ENCODE results near the gene CDH23.

Gene CDH23

DNA sequence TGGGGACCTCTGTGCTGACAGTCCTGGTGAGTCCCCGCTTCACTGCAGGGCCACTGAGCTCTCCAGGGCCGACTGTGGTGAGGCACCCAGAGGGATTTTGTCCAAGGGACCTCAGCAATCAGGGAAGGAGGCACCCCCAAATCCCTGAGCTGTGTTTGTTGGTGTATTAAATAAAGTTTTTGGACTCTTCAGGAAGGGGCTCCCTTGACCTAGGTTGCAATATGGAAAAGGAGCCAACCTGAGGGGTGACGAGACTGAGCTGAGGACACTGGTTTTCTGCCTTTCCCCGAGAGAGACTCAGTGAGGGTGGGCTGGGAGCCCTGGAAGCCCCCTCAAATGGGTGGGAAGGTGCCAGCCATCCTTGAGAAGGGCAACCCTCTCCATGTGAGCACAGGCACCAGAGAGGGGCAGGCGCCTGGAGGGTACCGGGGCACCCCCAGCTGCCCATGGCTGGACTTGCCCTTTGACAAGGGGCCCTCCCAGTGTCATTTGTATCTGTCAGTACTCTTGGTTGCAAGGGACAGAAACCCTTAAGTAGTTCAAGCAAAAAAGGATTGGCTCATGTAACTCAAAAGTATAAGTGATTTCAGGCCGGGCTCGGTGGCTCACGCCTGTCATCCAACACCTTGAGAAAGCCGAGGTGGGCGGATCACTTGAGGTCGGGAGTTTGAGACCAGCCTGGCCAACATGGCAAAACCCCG, 250.0 kb downstream of the CDH23 start:
- DNase-seq: no peak

DNA sequence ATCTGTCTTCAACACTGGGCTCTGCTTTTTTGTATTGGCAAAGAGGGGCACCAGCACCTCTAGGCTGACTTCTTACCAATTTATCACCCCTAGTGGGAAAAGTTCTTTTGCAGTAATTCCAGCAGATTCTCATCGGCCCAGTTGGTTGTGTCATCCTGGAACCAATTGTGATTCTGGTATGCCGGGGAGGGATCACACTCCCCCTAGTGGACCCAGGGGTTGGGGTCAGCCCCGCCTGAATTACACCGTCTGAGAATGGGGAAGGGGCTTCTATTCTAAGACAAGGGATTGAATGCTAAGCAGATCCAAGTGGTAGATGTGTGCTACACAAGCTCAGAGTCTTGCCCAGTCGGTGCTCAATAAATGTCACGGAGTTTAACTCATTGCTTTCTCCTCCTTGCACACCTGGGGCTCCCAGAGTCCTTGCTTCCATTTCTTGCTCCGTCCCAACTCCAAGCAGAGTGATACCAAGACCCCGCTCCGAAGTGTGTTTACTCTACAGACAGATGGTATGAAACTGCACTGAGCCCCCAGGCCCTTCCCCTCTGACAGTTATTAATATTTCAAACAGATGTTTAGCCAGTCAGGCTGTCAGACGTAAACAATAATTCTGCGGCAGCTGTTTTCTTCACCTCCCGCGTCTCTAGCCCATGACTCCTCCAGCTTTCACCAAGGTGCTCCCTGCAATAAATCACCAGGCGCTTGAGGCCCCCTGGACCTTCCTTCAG, 251.0 kb downstream of the CDH23 start:
- no peak for DNase-seq

DNA sequence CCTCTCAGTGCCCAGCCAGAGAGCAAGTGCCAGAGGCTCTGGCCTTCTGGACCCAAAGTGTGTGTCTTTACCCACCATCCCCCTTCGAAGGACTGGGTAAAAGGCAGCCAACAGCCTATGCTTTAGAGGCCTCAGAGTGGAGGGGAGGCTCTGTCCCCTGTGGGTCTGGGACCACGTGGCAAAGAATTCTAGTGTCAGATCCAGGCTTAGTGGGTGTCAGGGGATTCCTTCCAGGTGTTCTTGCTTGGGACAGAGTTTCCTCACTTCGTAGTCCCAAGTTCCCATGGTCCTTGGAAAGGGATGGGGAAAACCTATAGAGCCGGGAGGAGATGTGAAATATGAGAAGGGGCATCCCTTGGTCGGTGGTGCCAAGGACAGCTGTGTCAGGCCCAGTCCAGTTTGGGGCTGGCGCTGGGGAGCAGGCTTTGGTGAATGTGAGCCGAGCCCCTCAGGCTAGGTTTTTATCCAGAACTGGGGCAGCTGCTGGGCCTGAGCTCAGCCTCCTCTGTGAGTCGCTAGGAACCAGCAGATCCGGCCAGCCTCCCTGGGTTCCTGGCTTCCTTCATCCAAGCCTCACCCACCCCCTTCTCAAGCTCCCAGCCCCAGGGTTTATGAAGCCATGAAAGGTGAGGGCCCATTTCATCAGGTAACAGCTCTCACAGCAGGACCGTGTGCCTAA, 251.7 kb downstream of the CDH23 start:
- DNase-seq: no peak

DNA sequence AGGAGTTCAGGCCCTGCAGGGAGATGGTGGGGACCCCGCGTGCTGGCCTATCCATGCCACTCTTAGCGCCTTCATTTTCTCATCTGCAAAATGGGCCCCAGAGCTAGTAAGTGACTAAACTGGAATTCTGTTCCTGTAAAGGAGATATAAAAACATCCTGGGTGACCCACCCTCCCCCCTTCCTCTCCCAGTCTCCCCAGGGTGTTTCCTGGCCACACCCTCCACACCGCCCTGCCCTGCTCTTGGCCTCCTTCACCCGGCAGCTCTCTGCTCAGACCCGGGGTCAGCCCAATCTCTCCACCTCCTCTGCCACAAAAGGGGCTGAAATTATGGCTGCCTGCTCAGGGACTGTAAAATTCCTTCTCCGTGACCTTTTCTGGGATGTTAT, 252.2 kb downstream of the CDH23 start:
- DNase-seq: no peak

DNA sequence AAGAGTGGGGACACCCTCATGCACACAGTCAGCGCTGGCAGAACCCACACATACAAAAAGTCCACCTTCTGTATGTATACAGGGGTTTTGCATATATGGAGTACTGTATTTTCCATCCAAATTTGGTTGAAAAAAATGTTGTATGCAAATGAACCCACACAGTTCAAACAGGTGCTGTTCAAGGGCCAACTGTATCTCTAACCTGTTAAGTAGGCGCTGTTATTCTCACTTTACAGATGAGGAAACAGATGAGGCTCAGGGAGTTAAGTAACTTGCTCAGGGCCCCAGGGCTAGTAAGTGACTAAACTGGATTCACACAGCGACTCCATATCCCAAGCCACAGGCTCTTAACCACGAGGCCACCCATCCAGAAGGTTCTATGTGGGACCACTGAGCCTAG, 252.9 kb downstream of the CDH23 start:
- DNase-seq: no peak

DNA sequence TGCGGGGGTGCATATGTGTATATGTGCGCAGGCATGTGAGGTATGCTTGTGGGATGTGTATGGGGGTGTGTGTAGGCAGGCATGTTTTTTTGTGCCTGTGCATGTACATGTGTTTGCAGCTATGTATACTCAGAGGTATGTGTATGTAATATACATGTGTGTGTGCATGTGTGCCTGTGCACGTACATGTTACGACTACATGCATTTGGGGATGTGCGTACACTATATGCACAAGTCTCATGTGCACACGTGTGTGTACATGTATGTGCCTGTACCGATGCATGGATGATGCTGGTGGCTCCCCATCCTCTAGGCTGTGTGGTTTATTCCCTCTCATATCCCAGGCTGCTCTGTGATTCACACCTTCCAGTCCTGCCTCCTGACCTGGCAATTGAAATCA, 253.7 kb downstream of the CDH23 start:
- DNase-seq: no peak

DNA sequence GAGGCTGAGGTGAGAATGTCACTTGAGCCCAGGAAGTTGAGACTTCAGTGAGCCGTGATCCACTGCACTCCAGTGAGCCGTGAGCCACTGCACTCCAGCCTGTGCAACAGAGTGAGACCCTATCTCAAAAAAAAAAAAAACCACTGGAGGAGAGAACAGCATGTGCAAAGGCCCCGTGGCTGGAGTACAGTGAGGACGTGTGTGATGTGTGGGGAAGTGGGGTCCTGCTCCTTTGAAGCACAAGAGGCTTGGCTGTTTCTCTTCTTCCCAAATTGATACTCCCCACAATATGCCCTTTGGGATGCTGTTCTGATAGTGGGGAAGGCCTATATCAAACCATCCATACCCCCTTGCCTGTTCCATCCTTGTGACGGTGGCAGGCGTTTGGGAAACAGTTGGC, 254.7 kb downstream of the CDH23 start:
- no peak for DNase-seq

DNA sequence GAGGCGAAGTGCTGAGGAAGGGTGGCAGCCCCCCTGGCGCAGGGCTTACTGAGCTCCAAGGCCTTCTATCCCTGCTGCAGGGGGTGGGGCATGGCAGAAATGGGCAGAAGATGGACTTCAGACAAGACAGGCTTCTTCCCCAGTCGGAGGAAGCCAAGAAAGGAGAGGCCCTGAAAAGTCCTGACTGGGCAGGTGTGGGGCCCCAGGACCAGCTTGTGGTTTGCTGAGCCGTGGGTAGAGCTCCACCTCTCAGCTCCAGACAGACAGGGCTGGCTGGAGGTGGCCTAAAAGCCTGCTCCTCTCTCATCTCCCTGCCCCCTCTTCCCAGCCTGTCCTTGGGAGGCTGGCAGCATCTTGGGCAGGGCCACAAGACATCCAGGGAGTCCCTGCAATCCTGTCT, 255.2 kb downstream of the CDH23 start:
- DNase-seq: no peak

DNA sequence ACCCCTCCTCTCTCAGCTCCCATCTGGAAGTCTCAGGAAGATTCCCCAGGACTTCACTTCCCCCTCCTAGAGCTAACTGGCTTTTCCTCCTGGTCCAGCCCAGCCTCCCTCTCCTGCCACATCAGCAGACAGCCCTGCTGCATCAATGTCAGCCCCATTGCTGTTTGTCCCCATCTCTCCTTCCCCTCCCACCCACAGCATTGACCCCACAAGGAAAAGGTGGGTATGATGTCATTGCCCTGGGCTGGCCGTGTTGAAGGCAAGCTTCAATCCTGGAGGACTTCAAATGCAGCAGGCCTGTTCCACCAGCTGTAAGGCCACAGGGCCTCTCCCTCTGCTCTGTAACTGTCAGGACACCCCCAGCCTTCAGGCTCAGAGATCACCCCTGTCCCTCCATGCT, 256.3 kb downstream of the CDH23 start:
- DNase-seq: no peak

DNA sequence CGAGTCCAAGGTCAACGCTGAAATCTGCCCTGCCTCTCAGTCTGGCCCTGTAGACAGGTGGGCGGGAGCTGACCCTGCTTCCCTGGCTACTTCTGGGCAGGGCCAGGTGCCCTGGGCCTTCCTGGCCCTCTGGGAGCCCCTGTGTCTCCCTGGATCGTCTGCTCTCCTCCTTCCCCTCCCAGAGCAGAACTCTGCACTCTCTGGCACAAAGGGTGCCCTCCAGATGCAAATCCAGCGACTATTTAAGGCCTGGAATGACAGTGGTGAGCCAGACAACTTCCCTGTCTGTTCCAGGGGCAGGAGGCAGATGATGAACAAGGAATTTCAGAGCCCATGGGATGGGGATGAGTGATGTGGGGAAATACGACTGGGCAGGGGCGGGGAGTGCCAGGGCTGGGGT, 259.5 kb downstream of the CDH23 start:
- DNase-seq: no peak

DNA sequence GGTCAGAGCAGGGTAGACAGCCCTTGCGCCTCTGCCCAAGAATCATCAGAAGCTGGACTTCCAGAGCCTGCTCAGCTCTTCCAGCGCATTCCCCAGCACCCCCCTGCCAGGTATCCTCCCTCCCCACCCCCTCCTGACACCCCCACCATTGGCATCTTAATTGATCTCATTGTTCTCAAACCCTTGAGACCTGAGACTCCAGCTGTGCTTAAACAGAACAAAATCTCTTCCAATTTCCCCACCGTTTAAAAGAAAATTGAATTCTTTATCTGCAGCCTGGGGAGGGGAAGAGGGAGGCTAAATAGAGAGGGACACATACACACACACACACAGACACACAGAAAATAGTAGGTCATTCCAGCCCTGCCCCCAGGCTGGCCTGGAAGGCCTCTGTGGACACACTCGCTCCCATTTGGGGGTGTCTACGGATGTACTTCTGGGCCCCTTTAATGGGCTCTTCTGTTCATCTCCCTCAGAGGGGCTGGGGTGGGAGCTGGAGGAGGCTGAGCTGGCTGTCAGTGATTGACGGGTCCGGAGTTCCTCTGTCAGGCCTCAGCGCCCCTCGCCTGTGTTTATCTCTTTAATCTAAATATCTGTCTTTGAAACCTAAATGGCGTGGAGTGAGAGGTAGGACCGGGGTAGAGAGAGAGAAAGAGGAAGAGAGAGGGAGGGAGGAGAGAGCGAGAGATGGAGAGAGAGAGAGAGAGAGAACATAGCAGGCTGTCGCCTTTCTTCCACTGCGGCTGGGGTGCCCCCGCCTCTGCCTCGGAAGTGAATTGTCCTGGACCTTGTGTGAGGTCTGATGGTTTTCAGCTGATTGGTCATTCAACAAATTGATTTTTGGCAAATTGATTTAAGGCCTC, 261.1 kb downstream of the CDH23 start:
- no peak for DNase-seq

DNA sequence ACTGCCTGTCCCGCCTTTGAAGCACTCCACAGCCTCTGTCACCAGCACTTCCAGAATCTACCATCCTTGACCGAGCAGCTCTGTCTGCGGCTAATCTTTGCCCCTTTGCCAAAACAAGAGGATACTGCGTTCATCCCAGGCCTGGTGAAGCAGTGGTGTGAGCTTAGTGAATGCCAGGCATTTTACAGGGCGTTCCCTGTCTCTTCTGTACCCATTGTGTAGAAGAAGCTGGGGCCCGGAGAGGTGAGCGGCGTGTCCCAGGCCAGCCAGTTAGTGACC, 261.7 kb downstream of the CDH23 start:
- DNase-seq: no peak

DNA sequence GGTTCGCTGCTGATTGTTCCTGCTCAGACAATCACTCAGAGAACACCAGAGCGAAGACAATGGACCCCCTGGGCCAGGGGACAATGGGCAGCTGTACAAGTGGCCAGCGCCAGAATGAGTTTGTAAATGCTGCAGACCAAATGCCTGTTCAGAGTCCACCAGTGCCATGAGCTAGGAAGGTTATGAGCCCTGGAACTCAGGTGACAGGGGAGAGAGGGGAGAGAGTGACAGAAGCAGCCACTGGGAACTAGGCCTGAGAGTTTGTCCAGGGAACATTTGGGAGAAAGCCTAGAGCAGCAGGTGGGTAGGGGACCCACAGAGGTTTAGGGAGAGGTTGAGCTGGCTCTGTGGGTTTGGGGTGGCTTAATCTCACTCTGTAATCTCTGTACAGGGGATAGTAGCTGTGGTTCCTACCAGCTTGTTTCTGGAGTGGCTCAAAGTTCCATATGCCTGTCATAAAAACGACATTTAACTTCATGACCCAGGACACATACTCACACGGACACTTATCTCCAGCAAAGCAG, 262.5 kb downstream of the CDH23 start:
- DNase-seq: no peak

DNA sequence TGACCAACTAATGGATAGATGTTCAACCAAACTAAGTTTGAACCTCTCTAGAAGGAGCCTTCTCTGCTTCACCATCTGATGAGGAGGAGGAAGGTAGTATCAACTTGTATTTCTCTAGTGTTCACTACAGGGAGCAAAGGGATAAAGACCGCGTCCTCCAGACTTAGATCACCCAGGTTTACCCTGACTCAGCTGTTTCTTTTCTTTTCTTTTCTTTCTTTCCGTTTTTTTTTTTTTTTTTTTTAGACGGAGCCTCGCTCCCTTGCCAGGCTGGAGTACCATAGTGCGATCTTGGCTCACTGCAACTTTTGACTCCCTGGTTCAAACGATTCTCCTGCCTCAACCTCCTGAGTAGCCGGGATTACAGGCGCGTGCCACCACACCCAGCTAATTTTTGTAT, 263.0 kb downstream of the CDH23 start:
- no peak for DNase-seq

DNA sequence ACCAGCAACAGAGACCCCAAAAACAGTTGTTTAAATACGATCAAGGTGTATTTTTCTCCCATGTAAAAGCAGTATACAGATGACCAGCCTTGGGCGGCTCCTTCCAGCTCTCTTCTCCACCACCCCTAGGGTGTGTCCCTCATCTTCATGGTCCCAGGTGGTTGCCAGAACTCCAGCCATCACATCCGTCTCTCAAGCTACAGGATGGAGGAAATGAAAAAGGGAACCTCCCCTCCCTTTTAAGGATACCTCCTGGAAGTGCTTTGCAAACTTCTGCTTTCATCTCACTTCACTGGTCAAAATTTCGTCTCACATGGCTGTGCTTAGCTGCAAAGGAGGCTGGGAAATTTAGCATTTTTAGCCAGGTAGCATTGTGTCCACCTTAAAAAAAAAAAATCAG, 263.6 kb downstream of the CDH23 start:
- no peak for DNase-seq

DNA sequence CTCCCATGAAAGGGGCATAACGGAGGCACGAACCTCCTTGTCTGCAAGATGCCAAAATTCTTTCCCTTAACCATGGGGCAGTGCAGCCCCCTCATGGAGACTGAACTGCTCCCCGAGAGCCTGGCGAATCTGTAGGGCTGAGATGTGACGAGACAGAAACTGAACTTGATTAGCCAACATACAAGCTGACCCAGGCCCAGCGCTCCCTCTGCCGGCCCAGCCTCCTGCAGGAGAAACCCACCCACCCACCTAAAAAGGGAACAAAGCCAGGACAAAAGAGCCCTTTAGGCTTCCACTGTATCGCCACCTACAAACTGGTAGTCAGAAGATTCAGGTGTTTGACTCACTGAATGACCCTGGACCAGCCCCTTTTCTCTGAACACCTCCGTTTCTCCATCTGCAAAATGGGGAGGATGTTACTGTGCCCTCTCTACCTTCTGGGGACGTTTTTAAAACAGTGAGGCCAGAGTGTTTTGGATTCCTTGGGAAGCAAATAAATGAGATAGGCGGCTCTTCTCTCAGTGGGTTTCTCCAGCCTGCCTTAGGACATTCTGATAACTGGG, 264.4 kb downstream of the CDH23 start:
- DNase-seq: no peak

DNA sequence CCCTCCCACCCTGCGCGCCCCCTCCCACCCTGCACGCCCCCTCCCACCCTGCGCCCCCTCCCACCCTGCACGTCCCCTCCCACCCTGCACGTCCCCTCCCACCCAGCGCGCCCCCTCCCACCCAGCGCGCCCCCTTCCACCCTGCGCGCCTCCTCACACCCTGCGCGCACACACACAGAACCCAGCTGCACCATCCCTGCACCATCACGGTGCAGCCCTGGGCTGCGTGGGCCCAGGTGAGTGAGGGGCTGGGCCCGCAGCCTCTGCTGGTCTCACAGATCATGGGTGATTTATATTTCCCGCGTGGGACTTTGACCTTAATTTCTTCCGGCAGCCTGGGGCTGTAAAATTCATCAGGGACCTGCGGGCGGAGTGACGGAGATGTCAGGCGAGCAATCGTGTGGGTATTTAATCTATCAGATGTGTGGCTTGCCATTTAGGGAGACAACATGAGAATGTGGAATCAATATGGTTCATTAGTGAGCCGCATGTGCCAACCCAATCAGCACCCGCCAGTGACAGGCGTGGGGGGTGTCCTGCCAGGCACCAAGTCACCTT, 265.1 kb downstream of the CDH23 start:
- DNase-seq: no peak

DNA sequence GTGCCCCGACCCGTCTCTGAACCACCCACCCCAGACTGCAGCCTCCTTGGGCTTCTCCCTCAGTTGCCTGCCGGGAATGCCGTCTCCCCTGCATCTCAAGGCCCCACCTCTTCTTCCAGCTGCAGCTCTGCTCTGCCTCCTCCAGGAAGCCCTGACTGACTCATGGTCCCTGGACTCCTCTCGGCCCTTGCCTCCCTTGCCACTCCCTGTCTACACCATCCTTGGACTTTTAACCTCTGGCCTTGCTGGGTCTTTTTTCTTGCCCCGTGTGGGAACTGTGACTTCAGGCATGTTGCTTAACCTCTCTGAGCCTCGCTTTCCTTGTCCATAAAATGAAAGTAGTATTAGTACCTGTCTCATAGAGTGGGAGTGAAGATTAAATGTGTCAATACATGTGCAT, 266.6 kb downstream of the CDH23 start:
- DNase-seq: no peak

DNA sequence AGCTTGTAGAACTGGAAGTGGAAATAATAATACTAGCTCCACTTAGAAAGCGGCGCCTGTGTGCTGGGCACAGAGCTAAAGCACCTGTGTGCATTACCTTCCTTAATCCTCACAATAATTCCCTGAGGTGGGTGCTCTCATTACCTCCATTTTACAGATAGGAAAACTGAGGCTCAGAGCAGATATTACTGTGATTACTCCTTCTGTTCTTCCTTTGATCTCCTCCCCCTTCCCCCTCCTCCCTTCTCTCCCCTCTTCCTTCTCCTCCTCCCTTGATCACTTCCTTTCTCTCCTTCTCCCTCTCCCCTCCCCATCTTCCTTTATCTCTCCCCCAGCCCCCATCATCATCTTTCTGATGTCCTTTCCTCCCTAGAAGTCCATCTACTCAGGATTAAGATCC, 267.9 kb downstream of the CDH23 start:
- DNase-seq: no peak

DNA sequence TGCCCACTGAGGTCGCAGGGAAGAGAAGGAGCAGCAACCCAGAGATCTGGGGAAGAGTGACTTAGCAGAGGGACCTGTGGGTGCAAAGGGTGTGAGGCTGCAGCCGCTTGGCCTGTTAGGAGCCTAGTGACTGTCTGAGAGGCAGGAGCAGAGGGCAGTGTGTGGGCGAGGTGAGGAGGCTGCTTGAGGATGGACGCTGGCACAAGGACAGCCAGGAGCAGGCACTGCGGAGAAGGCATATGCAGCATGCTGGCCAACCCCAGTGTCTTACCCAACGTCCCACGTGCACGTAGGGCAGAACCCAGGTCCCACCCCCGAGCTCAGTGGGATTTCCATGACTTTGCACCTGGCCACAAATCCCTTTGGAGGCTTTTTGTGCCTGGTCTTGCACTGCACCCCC, 268.7 kb downstream of the CDH23 start:
- no peak for DNase-seq

DNA sequence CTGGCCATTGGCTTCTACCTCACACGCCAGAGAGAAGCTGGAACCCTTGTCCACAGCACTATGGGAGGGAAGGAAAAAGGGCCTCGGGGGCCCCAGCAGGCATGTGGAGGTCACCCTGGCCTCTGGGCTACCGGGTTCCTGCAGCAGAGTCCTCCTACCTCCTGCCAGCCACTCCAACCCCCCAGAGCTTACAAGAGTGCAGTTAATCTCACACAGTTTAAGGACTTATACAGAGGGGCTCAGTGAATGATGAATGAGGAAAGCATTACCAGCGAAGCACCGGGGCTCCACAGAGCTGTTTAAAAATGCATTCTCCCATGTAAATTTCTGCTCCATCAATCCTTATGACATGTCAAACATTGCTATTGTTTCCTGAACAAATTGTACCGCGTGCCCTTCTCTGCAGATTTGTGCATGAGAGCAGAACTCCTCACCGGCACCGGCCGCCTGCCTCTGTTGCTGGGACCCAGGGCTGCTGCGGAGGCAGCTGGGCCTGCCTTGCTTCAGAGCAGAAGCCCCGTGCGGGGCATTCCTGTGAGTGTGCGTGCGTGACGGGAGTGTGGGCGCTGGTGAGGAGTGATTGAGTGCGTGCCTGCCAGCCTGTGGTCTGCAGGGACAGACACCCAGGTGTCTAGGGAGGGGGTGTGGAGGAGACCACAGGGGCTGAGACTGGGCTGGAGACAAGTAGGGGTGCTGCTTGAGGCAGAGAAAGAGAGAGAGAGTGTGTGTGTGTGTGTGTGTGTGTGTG, 270.1 kb downstream of the CDH23 start:
- no peak for DNase-seq

DNA sequence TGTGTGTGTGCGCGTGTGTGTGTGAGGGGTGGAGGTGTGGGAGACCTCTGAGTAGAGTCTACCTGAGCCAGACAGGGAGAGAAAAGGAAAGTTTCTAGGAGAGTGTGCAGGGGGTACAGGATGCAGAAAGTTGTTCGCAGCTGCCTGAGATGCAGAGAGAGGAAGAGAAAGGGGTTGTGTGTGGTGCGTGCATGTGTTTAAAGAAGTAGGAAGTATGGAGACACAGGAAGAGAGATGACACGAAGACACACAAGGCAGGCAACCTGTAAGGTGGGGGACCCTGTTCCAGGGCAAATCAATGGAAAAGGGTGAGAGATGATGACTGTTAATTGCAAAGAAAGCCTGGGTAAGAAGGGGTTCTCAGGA, 270.6 kb downstream of the CDH23 start:
- DNase-seq: no peak

Measured in SHP77 (cell line).